Stimulated activated effector memory CD8-positive, alpha-beta T cell treated with anti-CD3 and anti-CD28 coated beads, Interleukin-12 subunit alpha, Interleukin-12 subunit beta, amount 100 ng/mL, for 72 hours (primary cell): ENCODE data around the gene SLC6A2.

Experiments
- ATAC-seq: fragments of 150-1000 bp; cut with Tn5 transposase; 2 replicates; pipeline ENCODE4 v1.10.0; 2021
- DNase-seq, 2 donors: peaks; one replicate each; pipeline ENCODE4 v3.0.0; 2021 to 2022; ENCODE audit warnings: low spot score in 2 of 2
- H3K27ac Mint-ChIP-seq: one replicate; pipeline ENCODE4 v1.8.0; 2022; ENCODE audit warnings: mild to moderate bottlenecking, mixed read lengths
- H3K36me3 Mint-ChIP-seq: one replicate; pipeline ENCODE4 v1.8.0; 2022; ENCODE audit warnings: mild to moderate bottlenecking, mixed read lengths
- H3K4me1 Mint-ChIP-seq: one replicate; pipeline ENCODE4 v1.8.0; 2022; ENCODE audit warnings: mixed read lengths
- H3K4me3 Mint-ChIP-seq: one replicate; pipeline ENCODE4 v1.8.0; 2022; ENCODE audit warnings: mild to moderate bottlenecking, mixed read lengths
- H3K9me3 Mint-ChIP-seq: one replicate; pipeline ENCODE4 v1.8.0; 2022; ENCODE audit warnings: mixed read lengths

The SLC6A2 gene

GRCh38 chr16:55661941-55662643 lies 6.3 kb downstream of the SLC6A2 start:
- DNase-seq: no peak
- Mint-ChIP-seq H3K4me3 (no peak overlapping the region), H3K4me1 (no peaks in the 10 kb centered on the region), H3K36me3 (no peaks in the 10 kb centered on the region), H3K27ac (no peak overlapping the region), H3K9me3 (peaks cover 5% of the 10 kb centered on the region)
- no peak for ATAC-seq

- H3K27ac Mint-ChIP-seq: no peak overlapping the region
- no peaks in the 10 kb centered on the region for H3K36me3 Mint-ChIP-seq
- peaks cover 5% of the 10 kb centered on the region for H3K9me3 Mint-ChIP-seq
- H3K4me1 Mint-ChIP-seq: no peaks in the 10 kb centered on the region
- ATAC-seq (no peak), DNase-seq (no peak)
- H3K4me3 Mint-ChIP-seq: no peak overlapping the region
These were observed 6.8 kb downstream of the SLC6A2 start for GRCh38 chr16:55662644-55663031.

GRCh38 chr16:55663225-55663624 lies 7.4 kb downstream of the SLC6A2 start:
- Mint-ChIP-seq H3K9me3 (peaks cover 5% of the 10 kb centered on the region), H3K4me3 (no peak overlapping the region), H3K27ac (no peak overlapping the region), H3K4me1 (no peaks in the 10 kb centered on the region), H3K36me3 (no peaks in the 10 kb centered on the region)
- ATAC-seq (no peak), DNase-seq (no peak)

- DNase-seq: no peak
These were observed 8.2 kb downstream of the SLC6A2 start for GRCh38 chr16:55663765-55664677.

GRCh38 chr16:55664786-55665407 lies 9.1 kb downstream of the SLC6A2 start:
- ATAC-seq (no peak), DNase-seq (no peak)
- Mint-ChIP-seq H3K27ac (no peak overlapping the region), H3K36me3 (no peaks in the 10 kb centered on the region), H3K4me3 (no peak overlapping the region), H3K9me3 (peaks cover 5% of the 10 kb centered on the region), H3K4me1 (no peaks in the 10 kb centered on the region)

More at GRCh38 chr16:55663765-55664677, 8.2 kb downstream of the SLC6A2 start:
- no peak overlapping the region for H3K4me3 Mint-ChIP-seq
- H3K9me3 Mint-ChIP-seq: peaks cover 5% of the 10 kb centered on the region
- no peak for ATAC-seq
- no peaks in the 10 kb centered on the region for H3K36me3 Mint-ChIP-seq
- H3K27ac Mint-ChIP-seq: no peak overlapping the region
- H3K4me1 Mint-ChIP-seq: no peaks in the 10 kb centered on the region

- DNase-seq (no peak), ATAC-seq (no peak)
- Mint-ChIP-seq H3K36me3 (no peaks in the 10 kb centered on the region), H3K27ac (no peak overlapping the region), H3K9me3 (peaks cover 5% of the 10 kb centered on the region), H3K4me3 (no peak overlapping the region), H3K4me1 (no peaks in the 10 kb centered on the region)
These were observed 9.7 kb downstream of the SLC6A2 start for GRCh38 chr16:55665511-55665910.

- DNase-seq (no peak), ATAC-seq (no peak)
- Mint-ChIP-seq H3K36me3 (no peaks in the 10 kb centered on the region), H3K4me1 (no peaks in the 10 kb centered on the region), H3K9me3 (peaks cover 5% of the 10 kb centered on the region), H3K4me3 (no peak overlapping the region), H3K27ac (no peak overlapping the region)
These were observed 10.2 kb downstream of the SLC6A2 start for GRCh38 chr16:55666012-55666411.

GRCh38 chr16:55667753-55668152 lies 12.0 kb downstream of the SLC6A2 start:
- DNase-seq: no peak
- Mint-ChIP-seq H3K27ac (no peak overlapping the region), H3K36me3 (no peaks in the 10 kb centered on the region), H3K4me3 (no peak overlapping the region), H3K9me3 (peaks cover 5% of the 10 kb centered on the region), H3K4me1 (no peaks in the 10 kb centered on the region)
- ATAC-seq: no peak

GRCh38 chr16:55668340-55669281 lies 12.8 kb downstream of the SLC6A2 start:
- Mint-ChIP-seq H3K4me3 (no peak overlapping the region), H3K36me3 (no peaks in the 10 kb centered on the region), H3K4me1 (no peaks in the 10 kb centered on the region), H3K9me3 (peaks cover 1% of the 10 kb centered on the region), H3K27ac (no peak overlapping the region)
- ATAC-seq (no peak), DNase-seq (no peak)

- Mint-ChIP-seq H3K36me3 (no peaks in the 10 kb centered on the region), H3K4me1 (no peaks in the 10 kb centered on the region), H3K9me3 (no peaks in the 10 kb centered on the region), H3K4me3 (no peak overlapping the region), H3K27ac (no peak overlapping the region)
- ATAC-seq (peak; percentile 29), DNase-seq (no peak)
These were observed 15.6 kb downstream of the SLC6A2 start for GRCh38 chr16:55671206-55671973.

- DNase-seq (no peak), ATAC-seq (peak; percentile 29)
- no peaks in the 10 kb centered on the region for H3K36me3 Mint-ChIP-seq
- no peak overlapping the region for H3K4me3 Mint-ChIP-seq
- H3K27ac Mint-ChIP-seq: no peak overlapping the region
- H3K4me1 Mint-ChIP-seq: no peaks in the 10 kb centered on the region
- H3K9me3 Mint-ChIP-seq: no peaks in the 10 kb centered on the region
These were observed 16.1 kb downstream of the SLC6A2 start for GRCh38 chr16:55671974-55672280.

GRCh38 chr16:55672471-55672870 lies 16.7 kb downstream of the SLC6A2 start:
- Mint-ChIP-seq H3K4me3 (no peak overlapping the region), H3K4me1 (no peaks in the 10 kb centered on the region), H3K9me3 (no peaks in the 10 kb centered on the region), H3K36me3 (no peaks in the 10 kb centered on the region), H3K27ac (no peak overlapping the region)
- DNase-seq (no peak), ATAC-seq (no peak)

- no peak for ATAC-seq
- H3K9me3 Mint-ChIP-seq: no peaks in the 10 kb centered on the region
These were observed 22.5 kb downstream of the SLC6A2 start for GRCh38 chr16:55678161-55678821.

GRCh38 chr16:55682086-55682485 lies 26.3 kb downstream of the SLC6A2 start:
- ATAC-seq (no peak), DNase-seq (no peak)
- Mint-ChIP-seq H3K36me3 (no peaks in the 10 kb centered on the region), H3K9me3 (no peaks in the 10 kb centered on the region), H3K4me3 (no peak overlapping the region), H3K4me1 (no peaks in the 10 kb centered on the region), H3K27ac (no peak overlapping the region)

More at GRCh38 chr16:55678161-55678821, 22.5 kb downstream of the SLC6A2 start:
- Mint-ChIP-seq H3K4me3 (no peak overlapping the region), H3K36me3 (no peaks in the 10 kb centered on the region), H3K27ac (no peak overlapping the region), H3K4me1 (no peaks in the 10 kb centered on the region)
- no peak for DNase-seq
